ELR (cell line): ENCODE measurements around the gene KIF17.

Experiments used
- DNase-seq: peaks from one replicate; pipeline ENCODE4 v3.0.0-alpha.2; 2015; ENCODE audit warnings: low read depth

Gene KIF17

GRCh38 chr1:20660847-20661206 lies 57.0 kb downstream of the KIF17 start:
- peak; percentile 16 for DNase-seq

DNA sequence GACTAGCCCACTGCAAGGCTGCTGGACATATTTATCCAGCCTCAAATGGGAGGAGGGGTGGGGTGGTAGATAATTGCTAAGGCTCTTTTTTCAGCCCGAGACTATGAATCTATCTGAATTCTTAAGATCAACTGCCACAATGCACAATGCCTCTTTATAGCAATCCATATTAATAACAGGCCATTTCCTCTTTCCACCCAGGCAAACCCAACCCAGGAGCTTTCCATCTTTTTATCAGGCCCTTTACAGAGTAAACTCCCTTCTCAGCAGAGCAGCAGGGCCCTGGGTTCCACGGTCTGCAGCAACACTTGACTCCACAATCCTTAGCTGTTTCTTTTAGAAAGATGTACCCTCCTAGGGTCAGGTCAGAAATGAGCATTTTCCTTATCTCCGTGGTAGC lies 57.4 kb downstream of the KIF17 start:
- no peak for DNase-seq

DNA sequence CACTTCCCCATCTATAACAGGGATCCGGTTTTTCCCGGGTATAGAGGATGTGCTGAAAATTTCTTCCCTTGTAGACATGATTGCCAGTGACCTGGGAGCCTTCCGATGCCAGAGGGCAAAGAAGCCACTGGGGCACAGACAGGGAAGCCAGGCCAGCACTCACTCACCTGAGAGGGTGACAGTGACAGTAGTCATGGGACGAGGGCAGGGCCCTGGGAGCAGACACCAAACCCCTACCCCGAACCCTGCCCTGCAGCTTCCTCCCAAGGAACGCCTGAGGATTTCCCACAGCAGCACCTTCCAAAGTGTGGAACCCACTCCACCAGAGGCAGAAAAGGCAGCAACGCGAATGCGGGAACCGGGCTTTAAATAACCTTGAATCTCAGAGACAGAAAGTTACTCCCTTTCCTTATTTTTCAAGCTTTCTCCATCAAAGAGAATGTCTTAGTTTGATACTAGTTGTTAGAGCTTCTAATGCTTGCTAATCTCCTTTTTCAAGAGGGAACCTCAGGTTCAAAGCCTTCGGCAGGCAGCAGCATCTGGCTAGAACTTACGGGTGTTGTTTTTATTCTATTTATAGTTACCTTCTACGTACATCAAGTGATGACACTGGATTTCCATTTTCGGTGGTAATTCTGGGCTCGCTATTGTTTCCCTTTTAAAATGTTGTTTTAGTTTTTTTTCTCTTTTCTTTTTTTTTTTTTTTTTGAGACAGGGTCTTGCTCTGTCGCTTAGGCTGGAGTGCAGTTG lies 59.5 kb downstream of the KIF17 start:
- DNase-seq: no peak

DNA sequence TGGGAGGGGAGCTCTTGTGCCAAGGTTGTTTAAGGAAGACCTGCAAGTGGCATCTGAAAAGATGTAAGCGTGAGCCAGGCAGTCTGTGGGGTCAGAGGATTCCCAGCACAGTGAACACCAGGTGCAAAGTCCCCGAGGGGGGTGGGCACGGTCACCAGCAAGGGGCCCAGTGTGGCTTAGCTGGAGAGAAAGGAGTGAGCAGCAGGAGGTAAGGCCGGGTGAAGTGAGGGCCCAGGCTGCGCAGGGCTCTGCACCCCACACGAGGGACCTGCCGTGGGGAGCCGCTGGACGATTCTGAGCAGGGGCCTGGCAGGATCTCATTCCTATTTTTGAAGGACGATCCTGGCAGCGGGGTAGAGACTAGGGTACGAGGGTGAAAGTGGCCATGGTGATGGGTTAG lies 60.8 kb downstream of the KIF17 start:
- no peak for DNase-seq

GRCh38 chr1:20654104-20654690 lies 63.6 kb downstream of the KIF17 start:
- DNase-seq: no peak

DNA sequence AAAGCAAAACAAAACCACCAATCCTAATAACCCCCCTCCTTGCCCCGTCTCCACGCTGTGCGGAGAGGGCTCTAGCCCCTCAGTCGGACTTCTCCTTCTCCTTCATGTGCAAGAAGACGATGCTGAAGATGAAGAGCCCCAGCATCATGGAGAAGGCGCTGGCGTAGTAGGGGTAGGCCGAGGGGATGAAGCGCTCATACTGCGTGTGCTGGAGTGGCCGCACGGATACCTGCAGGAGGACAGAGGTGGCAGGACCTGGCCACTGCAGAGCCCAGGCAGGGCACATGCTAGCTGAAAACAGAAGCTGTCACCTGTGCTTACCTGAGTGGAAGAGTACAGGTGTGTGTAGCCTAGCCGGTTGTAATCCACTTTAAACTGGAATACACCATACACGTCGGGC lies 65.5 kb downstream of the KIF17 start:
- no peak for DNase-seq

- DNase-seq: no peak
These were observed 68.9 kb downstream of the KIF17 start for GRCh38 chr1:20648946-20649345.

- DNase-seq: no peak
These were observed 69.4 kb downstream of the KIF17 start for GRCh38 chr1:20648438-20648837.

DNA sequence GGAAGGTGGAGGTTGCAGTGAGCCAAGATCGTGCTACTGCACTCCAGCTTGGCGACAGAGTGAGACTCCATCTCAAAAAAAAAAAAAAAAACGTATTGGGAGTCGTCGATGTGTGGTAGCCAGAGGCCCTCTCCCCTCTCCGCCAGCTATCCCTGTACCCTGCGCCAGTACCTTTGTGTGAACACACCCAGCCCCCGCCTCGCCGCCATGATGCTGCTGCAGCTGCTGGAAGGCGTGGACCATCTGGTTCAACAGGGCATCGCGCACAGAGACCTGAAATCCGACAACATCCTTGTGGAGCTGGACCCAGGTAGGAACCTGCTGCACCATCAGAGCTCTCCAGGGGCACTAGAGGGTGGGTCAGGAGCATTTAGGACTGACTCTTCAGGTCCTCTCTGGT lies 72.4 kb downstream of the KIF17 start:
- no peak for DNase-seq

DNA sequence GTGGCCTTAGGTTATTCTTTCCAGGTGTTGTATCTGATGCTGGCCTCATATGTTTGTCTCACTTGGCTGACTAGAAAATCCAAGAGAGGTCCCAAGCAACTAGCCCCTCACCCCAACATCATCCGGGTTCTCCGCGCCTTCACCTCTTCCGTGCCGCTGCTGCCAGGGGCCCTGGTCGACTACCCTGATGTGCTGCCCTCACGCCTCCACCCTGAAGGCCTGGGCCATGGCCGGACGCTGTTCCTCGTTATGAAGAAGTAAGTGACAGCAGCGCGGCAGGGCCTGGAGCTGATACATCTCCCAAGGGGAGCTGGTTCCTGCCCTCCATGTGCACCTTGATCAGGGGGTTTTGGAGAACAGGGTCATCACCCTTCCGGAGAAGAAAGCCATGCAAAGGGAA lies 73.4 kb downstream of the KIF17 start:
- DNase-seq: no peak

DNA sequence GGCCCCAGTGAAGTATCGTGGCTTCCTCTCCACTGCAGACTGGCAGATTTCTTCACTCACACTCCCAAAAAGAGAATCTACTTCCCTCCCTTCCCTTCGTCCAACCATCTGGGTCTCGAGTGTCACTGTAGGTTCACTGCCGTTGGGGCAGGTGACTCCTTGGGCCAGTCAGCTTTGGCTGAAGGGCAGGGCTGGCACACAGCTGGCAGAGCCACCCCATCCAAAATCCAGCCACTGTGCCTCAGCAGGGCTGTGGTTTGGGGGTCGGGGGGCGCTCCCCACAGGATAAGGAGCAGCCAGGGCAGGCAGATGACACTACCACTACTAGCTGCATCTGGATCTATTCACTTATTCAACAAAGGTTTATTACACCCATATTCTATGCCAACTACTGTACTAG lies 74.7 kb downstream of the KIF17 start:
- no peak for DNase-seq

- DNase-seq: no peak
These were observed 75.8 kb downstream of the KIF17 start for GRCh38 chr1:20641975-20642374.

- DNase-seq: peak; percentile 64
These were observed 77.6 kb downstream of the KIF17 start for GRCh38 chr1:20640183-20640597.

DNA sequence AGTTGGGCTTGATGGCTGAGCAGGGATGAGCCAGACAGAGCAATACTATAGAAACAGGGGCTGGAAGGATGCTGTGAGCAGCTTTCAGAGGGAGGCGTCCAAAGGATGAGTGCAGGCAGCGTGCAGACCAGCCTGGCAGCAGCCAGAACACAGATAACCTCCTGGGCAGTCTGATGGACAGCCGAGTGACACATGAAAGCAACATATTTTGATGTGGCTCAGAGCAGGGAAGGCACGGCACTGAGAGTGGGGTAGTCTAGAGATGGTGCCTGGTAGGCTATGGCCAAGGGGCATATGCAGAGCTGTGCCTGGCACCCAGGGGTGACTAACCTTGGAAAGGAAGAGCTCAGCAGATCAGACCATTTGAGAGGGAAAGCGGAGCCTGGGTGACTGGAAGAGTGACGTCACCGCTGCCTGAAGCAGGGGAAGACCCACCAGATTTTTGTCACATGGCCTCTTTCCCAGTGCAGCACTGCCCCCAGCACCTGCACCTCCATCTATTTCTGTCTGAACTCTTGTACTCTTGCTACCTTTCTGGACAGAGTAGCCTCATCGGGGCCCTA lies 80.9 kb downstream of the KIF17 start:
- no peak for DNase-seq

- DNase-seq: peak; percentile 53
These were observed 83.2 kb downstream of the KIF17 start for GRCh38 chr1:20634594-20635084.

DNA sequence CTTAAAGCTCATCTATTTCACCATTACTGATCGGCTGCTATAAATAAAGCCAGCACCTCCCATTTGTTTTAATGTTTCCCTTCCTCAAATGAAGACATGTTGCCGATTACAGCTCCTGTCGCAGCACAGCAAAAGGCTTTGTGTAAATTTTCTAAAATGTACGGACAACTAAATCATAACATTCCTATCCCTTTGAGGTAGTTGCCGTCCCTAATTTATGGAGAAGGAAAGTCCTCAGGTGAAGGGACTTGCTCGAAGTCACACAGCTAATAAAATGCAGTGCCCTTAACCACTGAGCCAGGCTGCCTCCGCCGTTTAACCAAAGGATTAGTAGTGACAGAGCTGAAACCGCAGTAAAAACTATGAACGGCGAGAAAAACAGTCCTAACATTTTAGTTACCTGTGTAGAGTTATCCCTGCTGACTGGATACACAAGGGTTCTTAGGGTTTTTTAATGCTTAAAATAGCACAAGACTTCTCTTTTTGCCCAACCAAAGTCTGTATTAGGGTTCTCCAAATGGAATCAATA lies 83.7 kb downstream of the KIF17 start:
- peak; percentile 19 for DNase-seq

GRCh38 chr1:20633190-20634064 lies 84.4 kb downstream of the KIF17 start, which contains the start of gene PINK1:
PINK1 (plus strand) TSS chr1:20633458; CDS start chr1:20633549, 91 bp downstream.
- DNase-seq: peak; percentile 77

- no peak for DNase-seq
These were observed 85.4 kb downstream of the KIF17 start for GRCh38 chr1:20632386-20632785.

DNA sequence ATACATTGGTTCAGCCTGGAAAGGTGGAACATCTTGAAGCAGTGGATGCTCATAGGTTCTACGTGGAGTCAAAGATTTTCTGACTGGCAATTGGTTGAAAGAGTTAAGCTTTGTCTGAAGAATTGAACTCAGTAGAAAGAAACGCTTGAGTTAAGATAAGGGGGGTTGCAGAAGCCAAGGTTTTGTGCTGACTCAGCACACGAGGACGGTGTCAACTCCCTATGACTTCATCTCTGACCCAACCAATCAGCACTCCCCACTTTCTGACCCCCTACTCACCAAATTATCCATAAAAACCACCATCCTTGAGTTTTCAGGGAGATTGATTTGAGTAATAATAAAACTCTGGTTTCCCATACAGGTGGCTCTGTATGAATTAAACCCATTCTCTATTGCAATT lies 87.1 kb downstream of the KIF17 start:
- DNase-seq: no peak

- DNase-seq: no peak
These were observed 91.3 kb downstream of the KIF17 start for GRCh38 chr1:20626524-20626923.

DNA sequence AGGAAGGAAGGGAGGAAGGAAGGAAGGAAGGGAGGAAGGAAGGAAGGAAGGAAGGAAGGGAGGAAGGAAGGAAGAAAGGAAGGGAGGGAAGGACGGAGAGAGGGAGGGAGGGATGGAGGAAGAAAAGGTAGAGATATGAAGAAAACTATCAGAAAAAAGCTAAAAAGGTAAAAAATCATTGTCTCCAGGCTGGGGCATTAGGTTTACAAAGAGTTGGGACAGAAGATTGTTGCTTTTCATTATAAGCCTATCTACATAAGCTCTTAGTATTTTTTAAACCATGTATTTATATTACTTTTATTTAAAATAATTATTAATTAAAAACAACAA lies 91.7 kb downstream of the KIF17 start:
- DNase-seq: no peak
